Natural killer cell (primary cell): ENCODE results near the gene OSBPL6. TPM values are rescaled to one million over a fixed set of nuclear protein-coding genes. Genes with fewer than 3 reads are reported as not detected.
"Not testable (repeated sequence)": the region's sequence is repeated elsewhere in the genome, so short reads cannot be mapped to it uniquely, and the experiment has no call there.

Experiments
- ATAC-seq, 3 donors: fragments of 150-1000 bp in 2 of 3; fragments of 200-7000 bp in 1 of 3; cut with Tn5 transposase; 1 replicate in 1 of 3; 2 replicates in 2 of 3; pipeline ENCODE4 v1.10.0; 2021; ENCODE audit warnings: mild to moderate bottlenecking in 2 of 3, moderate library complexity in 2 of 3
- DNase-seq, 2 donors: peaks; one replicate each; pipeline versions ENCODE4 v3.0.0 to v3.0.0-alpha.2; 2013 to 2021; ENCODE audit warnings: mixed read lengths in 1 of 2
- H3K27ac ChIP-seq: one replicate; pipeline ENCODE4 v1.5.1; 2013; ENCODE audit warnings: mild to moderate bottlenecking, low read length
- H3K27me3 ChIP-seq: one replicate; pipeline ENCODE4 v1.6.1; 2013; ENCODE audit warnings: low read length; ENCODE audit not compliant: control insufficient read depth, insufficient read depth
- H3K36me3 ChIP-seq: one replicate; pipeline ENCODE4 v1.6.1; 2013; ENCODE audit warnings: low read length; ENCODE audit not compliant: control insufficient read depth, insufficient read depth
- H3K4me1 ChIP-seq: one replicate; pipeline ENCODE4 v1.6.1; 2013; ENCODE audit warnings: low read length; ENCODE audit not compliant: control insufficient read depth, insufficient read depth
- H3K4me3 ChIP-seq: one replicate; pipeline ENCODE4 v1.5.1; 2013; ENCODE audit warnings: low read length
- H3K9me3 ChIP-seq: one replicate; pipeline ENCODE4 v1.6.1; 2013; ENCODE audit warnings: low read length; ENCODE audit not compliant: control insufficient read depth, insufficient read depth
- H3K27ac Mint-ChIP-seq, 2 donors: one replicate each; pipeline ENCODE4 v1.8.0; 2022; ENCODE audit warnings: mild to moderate bottlenecking in 2 of 2, mixed read lengths in 2 of 2, moderate library complexity in 1 of 2
- H3K27me3 Mint-ChIP-seq, 2 donors: one replicate each; pipeline ENCODE4 v1.8.0; 2022; ENCODE audit warnings: low read depth in 2 of 2, mixed read lengths in 2 of 2
- H3K36me3 Mint-ChIP-seq: one replicate; pipeline ENCODE4 v1.8.0; 2022; ENCODE audit warnings: mixed read lengths
- H3K4me1 Mint-ChIP-seq, 2 donors: one replicate each; pipeline ENCODE4 v1.8.0; 2022; ENCODE audit warnings: mixed read lengths in 2 of 2
- H3K4me3 Mint-ChIP-seq: one replicate; pipeline ENCODE4 v1.8.0; 2022; ENCODE audit warnings: mild to moderate bottlenecking, moderate library complexity, mixed read lengths
- H3K9me3 Mint-ChIP-seq, 2 donors: one replicate each; pipeline ENCODE4 v1.8.0; 2022; ENCODE audit warnings: mixed read lengths in 2 of 2
- WGBS: methylation state at CpG from one replicate; pipeline ENCODE4 v1.1.7; 2013; ENCODE audit warnings: missing lambda C conversion rate; ENCODE audit not compliant: insufficient coverage; 5-methylcytosine and 5-hydroxymethylcytosine counted together
- intact Hi-C: fragments of 100-400 bp; cut with micrococcal nuclease; formaldehyde crosslinking; loops from one replicate; pipeline ENCODE4 v1.14.2; 2022
- total RNA-seq, 4 donors: library from RNA; stranded (reverse); fragments of 120-200 nt in 1 of 4; gene quantifications; one replicate each; pipeline versions ENCODE4 v1.2.3 to v1.2.4, GENCODE V29; 2013 to 2022
- TF ChIP-seq, protein P1 (sequence below): fragments of 200-600 bp; IDR thresholded peaks from one replicate; pipeline ENCODE4 v1.8.0; 2022; ENCODE audit warnings: antibody characterized with exemption

OSBPL6 gene
- total RNA-seq, 3 donors from 2014 or later (not counting 1 experiment from before 2014, with no cell fraction given) = not detected

DNA sequence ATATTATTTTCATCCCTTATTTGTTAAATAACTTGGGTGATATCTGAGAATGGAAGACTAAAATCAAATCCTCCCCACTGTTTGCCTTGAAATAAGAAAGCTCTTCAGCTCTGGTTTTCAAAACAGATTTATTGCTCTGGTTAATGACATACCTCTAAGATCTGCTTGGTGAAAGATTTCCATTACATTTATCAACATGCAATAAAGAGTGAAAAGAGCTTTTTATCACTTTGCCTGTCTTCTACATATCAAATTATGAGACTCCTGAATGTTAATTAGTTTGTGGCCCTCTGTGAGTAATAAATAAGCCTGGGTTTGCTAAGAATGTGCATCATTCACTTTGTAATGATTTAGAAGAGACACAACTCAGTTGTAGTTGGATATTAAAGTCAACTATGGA lies 140.9 kb downstream of the OSBPL6 start:
- H3K36me3 Mint-ChIP-seq = no peaks in the 10 kb centered on the region
- no peak overlapping the region for H3K27ac ChIP-seq
- no peaks in the 10 kb centered on the region for H3K27me3 ChIP-seq
- no peaks in the 10 kb centered on the region for H3K4me1 ChIP-seq
- H3K4me1 Mint-ChIP-seq = no peaks in the 10 kb centered on the region
- TF ChIP-seq, protein P1, sequence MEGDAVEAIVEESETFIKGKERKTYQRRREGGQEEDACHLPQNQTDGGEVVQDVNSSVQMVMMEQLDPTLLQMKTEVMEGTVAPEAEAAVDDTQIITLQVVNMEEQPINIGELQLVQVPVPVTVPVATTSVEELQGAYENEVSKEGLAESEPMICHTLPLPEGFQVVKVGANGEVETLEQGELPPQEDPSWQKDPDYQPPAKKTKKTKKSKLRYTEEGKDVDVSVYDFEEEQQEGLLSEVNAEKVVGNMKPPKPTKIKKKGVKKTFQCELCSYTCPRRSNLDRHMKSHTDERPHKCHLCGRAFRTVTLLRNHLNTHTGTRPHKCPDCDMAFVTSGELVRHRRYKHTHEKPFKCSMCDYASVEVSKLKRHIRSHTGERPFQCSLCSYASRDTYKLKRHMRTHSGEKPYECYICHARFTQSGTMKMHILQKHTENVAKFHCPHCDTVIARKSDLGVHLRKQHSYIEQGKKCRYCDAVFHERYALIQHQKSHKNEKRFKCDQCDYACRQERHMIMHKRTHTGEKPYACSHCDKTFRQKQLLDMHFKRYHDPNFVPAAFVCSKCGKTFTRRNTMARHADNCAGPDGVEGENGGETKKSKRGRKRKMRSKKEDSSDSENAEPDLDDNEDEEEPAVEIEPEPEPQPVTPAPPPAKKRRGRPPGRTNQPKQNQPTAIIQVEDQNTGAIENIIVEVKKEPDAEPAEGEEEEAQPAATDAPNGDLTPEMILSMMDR = no peak
- no peak overlapping the region for H3K4me3 Mint-ChIP-seq
- DNase-seq = no peak
- H3K36me3 ChIP-seq = no peaks in the 10 kb centered on the region
- H3K9me3 ChIP-seq = no peaks in the 10 kb centered on the region
- no peak overlapping the region for H3K4me3 ChIP-seq
- no peak for ATAC-seq
- H3K9me3 Mint-ChIP-seq = no peaks in the 10 kb centered on the region
- H3K27me3 Mint-ChIP-seq = peaks cover 4 to 12% of the 10 kb centered on the region in 2 donors
- intact Hi-C loops = no loop called here
- H3K27ac Mint-ChIP-seq = no peak overlapping the region

GRCh38 chr2:178344121-178344520 lies 149.8 kb downstream of the OSBPL6 start:
- H3K27ac Mint-ChIP-seq = no peak overlapping the region
- H3K36me3 ChIP-seq = no peaks in the 10 kb centered on the region
- no peaks in the 10 kb centered on the region for H3K9me3 ChIP-seq
- WGBS = 88% methylated on average over 11 of the region's 11 CpGs
- no peaks in the 10 kb centered on the region for H3K4me1 ChIP-seq
- H3K4me3 Mint-ChIP-seq = no peak overlapping the region
- TF ChIP-seq, protein P1 = no peak
- no peaks in the 10 kb centered on the region for H3K27me3 ChIP-seq
- H3K4me3 ChIP-seq = no peak overlapping the region
- intact Hi-C loops = no loop called here
- no peaks in the 10 kb centered on the region for H3K4me1 Mint-ChIP-seq
- H3K9me3 Mint-ChIP-seq = no peaks in the 10 kb centered on the region
- no peak for ATAC-seq
- no peak overlapping the region for H3K27ac ChIP-seq
- DNase-seq = no peak
- H3K36me3 Mint-ChIP-seq = no peaks in the 10 kb centered on the region
- H3K27me3 Mint-ChIP-seq = peaks cover 15 to 51% of the 10 kb centered on the region in 2 donors

- intact Hi-C loops = no loop called here
- Histone ChIP-seq H3K27ac (no peak overlapping the region), H3K36me3 (no peaks in the 10 kb centered on the region), H3K4me1 (no peaks in the 10 kb centered on the region), H3K27me3 (peaks cover 2% of the 10 kb centered on the region), H3K4me3 (no peak overlapping the region), H3K9me3 (no peaks in the 10 kb centered on the region)
- 94% methylated on average over 2 of the region's 2 CpGs for WGBS
- no peak for DNase-seq
- Mint-ChIP-seq H3K4me1 (no peaks in the 10 kb centered on the region), H3K36me3 (no peaks in the 10 kb centered on the region), H3K27me3 (peaks cover 18 to 60% of the 10 kb centered on the region in 2 donors), H3K9me3 (no peaks in the 10 kb centered on the region), H3K4me3 (no peak overlapping the region), H3K27ac (no peak overlapping the region)
- TF ChIP-seq, protein P1 = no peak
- ATAC-seq = no peak
These were observed 151.6 kb downstream of the OSBPL6 start for GRCh38 chr2:178345951-178346350.

- peaks cover 2% of the 10 kb centered on the region for H3K27me3 ChIP-seq
- no peaks in the 10 kb centered on the region for H3K36me3 ChIP-seq
- no peak overlapping the region for H3K27ac ChIP-seq
- intact Hi-C loops = no loop called here
- H3K4me1 ChIP-seq = no peaks in the 10 kb centered on the region
- DNase-seq (no peak), ATAC-seq (no peak)
- Mint-ChIP-seq H3K4me1 (no peaks in the 10 kb centered on the region), H3K9me3 (peaks cover 3 to 5% of the 10 kb centered on the region in 2 donors), H3K27me3 (peaks cover 16 to 49% of the 10 kb centered on the region in 2 donors), H3K27ac (no peak overlapping the region), H3K4me3 (no peak overlapping the region), H3K36me3 (no peaks in the 10 kb centered on the region)
- no peak overlapping the region for H3K4me3 ChIP-seq
- TF ChIP-seq, protein P1 = no peak
- WGBS = 94% methylated on average over 2 of the region's 3 CpGs
- no peaks in the 10 kb centered on the region for H3K9me3 ChIP-seq
These were observed 155.7 kb downstream of the OSBPL6 start for GRCh38 chr2:178350051-178350450.

DNA sequence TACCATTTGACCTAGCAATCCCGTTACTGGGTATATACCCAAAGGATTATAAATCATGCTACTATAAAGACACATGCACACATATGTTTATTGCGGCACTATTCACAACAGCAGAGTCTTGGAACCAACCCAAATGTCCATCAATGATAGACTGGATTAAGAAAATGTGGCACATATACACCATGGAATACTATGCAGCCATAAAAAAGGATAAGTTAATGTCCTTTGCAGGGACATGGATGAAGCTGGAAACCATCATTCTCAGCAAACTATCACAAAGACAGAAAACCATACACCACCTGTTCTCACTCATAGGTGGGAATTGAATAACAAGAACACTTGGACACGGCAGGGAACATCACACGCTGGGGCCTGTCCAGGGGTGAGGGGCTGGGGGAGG lies 163.4 kb downstream of the OSBPL6 start:
- H3K27ac Mint-ChIP-seq, H3K27me3 ChIP-seq, DNase-seq, H3K36me3 ChIP-seq, intact Hi-C loops, H3K9me3 Mint-ChIP-seq, H3K4me1 ChIP-seq, ATAC-seq, H3K4me1 Mint-ChIP-seq, H3K36me3 Mint-ChIP-seq, H3K4me3 ChIP-seq, H3K4me3 Mint-ChIP-seq, H3K27ac ChIP-seq, H3K9me3 ChIP-seq: not testable (repeated sequence)
- WGBS = 100% methylated on average over 3 of the region's 4 CpGs
- peaks cover 6 to 12% of the 10 kb centered on the region in 2 donors for H3K27me3 Mint-ChIP-seq
